Epithelial cell of esophagus (primary cell): Measurements from ENCODE around the gene ACTN1.

Source experiments
- DNase-seq: peaks from one replicate; pipeline ENCODE4 v3.0.0; 2010; ENCODE audit warnings: low read depth
- H3K4me3 ChIP-seq: 2 replicates; pipeline ENCODE4 v1.5.1; 2011; ENCODE audit warnings: mild to moderate bottlenecking, low read length, control low read depth
- TF ChIP-seq, protein P1 (sequence below): IDR thresholded peaks from 2 replicates; pipeline ENCODE4 v1.5.1; 2011; ENCODE audit warnings: low read depth, mild to moderate bottlenecking, low read length, control low read depth, inconsistent platforms; ENCODE audit not compliant: insufficient read depth; ENCODE audit errors: missing control alignments

ACTN1 gene

DNA sequence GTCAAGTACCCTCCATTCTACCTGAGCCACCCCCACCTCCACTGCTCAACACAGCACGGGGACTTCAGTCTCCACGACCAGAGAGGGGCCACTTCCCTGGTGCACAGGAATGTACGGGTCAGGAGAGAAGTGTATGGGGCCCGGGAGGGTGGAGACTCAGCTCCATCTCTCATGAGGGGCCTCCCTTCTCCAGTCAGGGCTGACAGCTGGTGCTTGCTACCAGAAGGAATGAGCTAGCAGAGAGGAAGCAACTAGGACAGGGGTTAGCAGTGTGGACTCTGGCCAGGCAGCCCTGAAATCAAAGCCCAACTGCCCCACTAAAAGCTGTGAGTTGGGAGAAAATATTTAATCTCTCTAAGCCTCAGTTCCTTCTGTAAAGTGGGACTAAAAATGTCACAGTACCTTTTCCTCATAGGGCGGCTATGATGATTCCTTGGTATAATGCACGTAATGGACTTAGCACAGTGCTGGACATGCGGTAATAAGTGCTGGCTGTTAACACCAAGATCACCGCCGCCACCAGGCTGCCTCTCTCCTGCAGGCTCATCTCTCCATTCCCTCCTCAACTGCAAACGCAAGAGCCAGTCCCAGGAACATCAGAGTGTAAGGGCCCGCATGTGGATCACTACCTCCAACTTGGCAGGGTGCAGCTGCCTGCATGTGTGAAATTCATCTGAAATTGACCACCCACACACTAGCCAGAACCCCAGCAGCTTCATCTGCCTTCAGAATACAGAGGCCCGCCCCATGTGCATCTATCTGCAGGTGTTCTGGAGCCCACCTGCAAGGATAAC, 14.6 kb downstream of the ACTN1 start:
- no peak overlapping the region for H3K4me3 ChIP-seq
- no peak for DNase-seq
- TF ChIP-seq, protein P1, sequence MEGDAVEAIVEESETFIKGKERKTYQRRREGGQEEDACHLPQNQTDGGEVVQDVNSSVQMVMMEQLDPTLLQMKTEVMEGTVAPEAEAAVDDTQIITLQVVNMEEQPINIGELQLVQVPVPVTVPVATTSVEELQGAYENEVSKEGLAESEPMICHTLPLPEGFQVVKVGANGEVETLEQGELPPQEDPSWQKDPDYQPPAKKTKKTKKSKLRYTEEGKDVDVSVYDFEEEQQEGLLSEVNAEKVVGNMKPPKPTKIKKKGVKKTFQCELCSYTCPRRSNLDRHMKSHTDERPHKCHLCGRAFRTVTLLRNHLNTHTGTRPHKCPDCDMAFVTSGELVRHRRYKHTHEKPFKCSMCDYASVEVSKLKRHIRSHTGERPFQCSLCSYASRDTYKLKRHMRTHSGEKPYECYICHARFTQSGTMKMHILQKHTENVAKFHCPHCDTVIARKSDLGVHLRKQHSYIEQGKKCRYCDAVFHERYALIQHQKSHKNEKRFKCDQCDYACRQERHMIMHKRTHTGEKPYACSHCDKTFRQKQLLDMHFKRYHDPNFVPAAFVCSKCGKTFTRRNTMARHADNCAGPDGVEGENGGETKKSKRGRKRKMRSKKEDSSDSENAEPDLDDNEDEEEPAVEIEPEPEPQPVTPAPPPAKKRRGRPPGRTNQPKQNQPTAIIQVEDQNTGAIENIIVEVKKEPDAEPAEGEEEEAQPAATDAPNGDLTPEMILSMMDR, result no peak

- TF ChIP-seq, protein P1, result no peak
- DNase-seq, result no peak
- H3K4me3 ChIP-seq, result no peak overlapping the region
Observed at GRCh38 chr14:68962681-68963080, 16.4 kb downstream of the ACTN1 start.

- peak; percentile 93 for DNase-seq
- TF ChIP-seq, protein P1, result no peak
- H3K4me3 ChIP-seq, result no peak overlapping the region
Observed at GRCh38 chr14:68961781-68962584, 17.1 kb downstream of the ACTN1 start.

- DNase-seq, result no peak
- TF ChIP-seq, protein P1, result no peak
- no peak overlapping the region for H3K4me3 ChIP-seq
Observed at GRCh38 chr14:68961361-68961760, 17.7 kb downstream of the ACTN1 start.

GRCh38 chr14:68960123-68960522, 19.0 kb downstream of the ACTN1 start:
- TF ChIP-seq, protein P1, result no peak
- DNase-seq, result no peak

GRCh38 chr14:68959035-68959434, 20.1 kb downstream of the ACTN1 start:
- no peak for DNase-seq
- TF ChIP-seq, protein P1, result no peak
- H3K4me3 ChIP-seq, result no peak overlapping the region

More at GRCh38 chr14:68960123-68960522, 19.0 kb downstream of the ACTN1 start:
- H3K4me3 ChIP-seq, result no peak overlapping the region

GRCh38 chr14:68958553-68958952, 20.5 kb downstream of the ACTN1 start:
- H3K4me3 ChIP-seq, result no peak overlapping the region
- DNase-seq, result no peak
- TF ChIP-seq, protein P1, result no peak
